Prostate gland (tissue), 2 donors: Measurements from ENCODE around the gene HGF.

Experiments
- POLR2A ChIP-seq: fragments of 450-650 bp; IDR thresholded peaks from one replicate; pipeline ENCODE4 v1.6.1; 2016; ENCODE audit warnings: antibody characterized with exemption, mild to moderate bottlenecking
- POLR2AphosphoS5 ChIP-seq: sonication (generic); formaldehyde crosslinking; IDR thresholded peaks from one replicate; pipeline ENCODE4 v1.6.1; 2017; ENCODE audit warnings: antibody characterized with exemption
- TF ChIP-seq, protein P1 (sequence below), 4 experiments: fragments of 200-600 bp in 2 of 4; fragments of 450-650 bp in 2 of 4; sonication (generic) in 2 of 4; IDR thresholded peaks; 1 replicate in 3 of 4; 2 replicates in 1 of 4; pipeline ENCODE4 v1.5.1; 2016 to 2019; ENCODE audit warnings: antibody characterized with exemption in 4 of 4, mild to moderate bottlenecking in 2 of 4, moderate library complexity in 2 of 4

DNA sequence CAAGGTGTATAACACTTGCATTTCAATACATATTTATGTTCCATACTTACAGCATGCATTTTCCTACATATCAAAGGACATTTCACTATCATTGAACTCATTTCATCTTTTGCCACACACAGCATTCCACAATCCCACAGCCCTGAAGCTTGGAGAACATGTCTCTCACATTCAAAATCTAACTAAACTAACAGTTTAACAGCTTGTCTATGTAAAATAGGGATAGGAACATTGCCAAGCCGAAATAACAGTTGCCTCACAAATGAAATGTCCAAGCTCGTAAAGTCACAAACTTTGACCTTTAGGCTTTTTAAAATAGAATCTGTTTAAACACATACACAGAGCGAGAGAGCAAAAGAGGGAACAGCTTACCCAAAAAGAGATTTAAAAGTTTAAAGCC lies 65.3 kb downstream of the HGF start:
- TF ChIP-seq, protein P1, sequence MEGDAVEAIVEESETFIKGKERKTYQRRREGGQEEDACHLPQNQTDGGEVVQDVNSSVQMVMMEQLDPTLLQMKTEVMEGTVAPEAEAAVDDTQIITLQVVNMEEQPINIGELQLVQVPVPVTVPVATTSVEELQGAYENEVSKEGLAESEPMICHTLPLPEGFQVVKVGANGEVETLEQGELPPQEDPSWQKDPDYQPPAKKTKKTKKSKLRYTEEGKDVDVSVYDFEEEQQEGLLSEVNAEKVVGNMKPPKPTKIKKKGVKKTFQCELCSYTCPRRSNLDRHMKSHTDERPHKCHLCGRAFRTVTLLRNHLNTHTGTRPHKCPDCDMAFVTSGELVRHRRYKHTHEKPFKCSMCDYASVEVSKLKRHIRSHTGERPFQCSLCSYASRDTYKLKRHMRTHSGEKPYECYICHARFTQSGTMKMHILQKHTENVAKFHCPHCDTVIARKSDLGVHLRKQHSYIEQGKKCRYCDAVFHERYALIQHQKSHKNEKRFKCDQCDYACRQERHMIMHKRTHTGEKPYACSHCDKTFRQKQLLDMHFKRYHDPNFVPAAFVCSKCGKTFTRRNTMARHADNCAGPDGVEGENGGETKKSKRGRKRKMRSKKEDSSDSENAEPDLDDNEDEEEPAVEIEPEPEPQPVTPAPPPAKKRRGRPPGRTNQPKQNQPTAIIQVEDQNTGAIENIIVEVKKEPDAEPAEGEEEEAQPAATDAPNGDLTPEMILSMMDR (IDR thresholded peaks at IDR 0.05) = no peak
- TF ChIP-seq POLR2A = no peak
- no peak for TF ChIP-seq POLR2AphosphoS5
